IMR-90 (cell line): ENCODE results near the gene NOS1AP. TPM values are rescaled to one million over a fixed set of nuclear protein-coding genes. Genes with fewer than 3 reads are reported as not detected.

ENCODE experiments used
- ATAC-seq: fragments of 200-7000 bp; cut with Tn5 transposase; 2 replicates; pipeline ENCODE4 v1.9.1; 2020; ENCODE audit warnings: low read depth, mild to moderate bottlenecking, moderate library complexity
- BruUV-seq: library from RNA; stranded (reverse); fragments of 400-500 nt; replicated peaks from 2 replicates; lab custom pipeline; 2021; lab: Mats Ljungman, UMichigan
- CTCF ChIA-PET: fragments of 300-600 bp; formaldehyde crosslinking; extraction: SDS; loops from one replicate; lab custom pipeline; 2021; ENCODE audit warnings: antibody characterized with exemption; lab: Yijun Ruan, JAX
- POLR2A ChIA-PET: fragments of 300-600 bp; sonication (Branson Sonifier 250); formaldehyde crosslinking; loops from one replicate; lab custom pipeline; 2022; ENCODE audit warnings: antibody characterized with exemption; ENCODE audit not compliant: unreplicated experiment; lab: Charles Lee
- DNase-seq: peaks from one replicate; pipeline ENCODE4 v3.0.0; 2013
- H2AFZ ChIP-seq: replicated peaks from 2 replicates; pipeline ENCODE3; 2013; ENCODE audit warnings: low read length, mild to moderate bottlenecking; ENCODE audit not compliant: poor library complexity
- H2AK5ac ChIP-seq: 2 replicates; pipeline ENCODE4 v1.6.1; 2013; ENCODE audit warnings: low read depth, low read length, inconsistent platforms
- H2AK9ac ChIP-seq: replicated peaks from 2 replicates; pipeline ENCODE3; 2013; ENCODE audit warnings: mild to moderate bottlenecking, low read depth, low read length, moderate library complexity; ENCODE audit not compliant: poor library complexity
- H2BK120ac ChIP-seq: 2 replicates; pipeline ENCODE4 v1.6.1; 2013; ENCODE audit warnings: low read depth, low read length, inconsistent platforms
- H2BK15ac ChIP-seq: 3 replicates; pipeline ENCODE4 v1.6.1; 2013; ENCODE audit warnings: low read depth, low read length, inconsistent platforms
- H2BK20ac ChIP-seq: 2 replicates; pipeline ENCODE4 v1.6.1; 2013; ENCODE audit warnings: low read depth, mild to moderate bottlenecking, inconsistent platforms, low read length, moderate library complexity
- H2BK5ac ChIP-seq: 2 replicates; pipeline ENCODE4 v1.6.1; 2013; ENCODE audit warnings: mild to moderate bottlenecking, low read depth, low read length, inconsistent platforms; ENCODE audit not compliant: poor library complexity, severe bottlenecking
- H3K14ac ChIP-seq: replicated peaks from 2 replicates; pipeline ENCODE4 v1.6.1; 2013; ENCODE audit warnings: low read depth, low read length, inconsistent platforms
- H3K18ac ChIP-seq: 2 replicates; pipeline ENCODE4 v1.6.1; 2013; ENCODE audit warnings: low read depth, low read length, control low read depth
- H3K23ac ChIP-seq: 2 replicates; pipeline ENCODE4 v1.6.1; 2013; ENCODE audit warnings: low read depth, low read length, inconsistent platforms
- H3K27ac ChIP-seq: 2 replicates; pipeline ENCODE4 v1.5.1; 2013; ENCODE audit warnings: mild to moderate bottlenecking, control low read depth, low read length; ENCODE audit not compliant: insufficient read depth
- H3K27me3 ChIP-seq: 2 replicates; pipeline ENCODE4 v1.6.1; 2013; ENCODE audit warnings: low read length; ENCODE audit not compliant: control insufficient read depth, insufficient read depth
- H3K36me3 ChIP-seq: 2 replicates; pipeline ENCODE4 v1.6.1; 2013; ENCODE audit warnings: low read length, mixed read lengths; ENCODE audit not compliant: control insufficient read depth, insufficient read depth
- H3K4ac ChIP-seq: 2 replicates; pipeline ENCODE4 v1.6.1; 2013; ENCODE audit warnings: low read depth, low read length, inconsistent platforms
- H3K4me1 ChIP-seq: 2 replicates; pipeline ENCODE4 v1.6.1; 2013; ENCODE audit warnings: low read length, mixed read lengths; ENCODE audit not compliant: control insufficient read depth, insufficient read depth
- H3K4me2 ChIP-seq: 2 replicates; pipeline ENCODE4 v1.6.1; 2013; ENCODE audit warnings: low read depth, mild to moderate bottlenecking, control low read depth, low read length, moderate library complexity
- H3K4me3 ChIP-seq: 2 replicates; pipeline ENCODE4 v1.5.1; 2013; ENCODE audit warnings: low read depth, mild to moderate bottlenecking, control low read depth, low read length, moderate library complexity; ENCODE audit not compliant: insufficient read depth
- H3K56ac ChIP-seq: 2 replicates; pipeline ENCODE4 v1.6.1; 2013; ENCODE audit warnings: low read length, inconsistent platforms; ENCODE audit not compliant: insufficient read depth; ENCODE audit errors: extremely low read depth
- H3K79me1 ChIP-seq, 2 experiments: 2 replicates each; pipeline ENCODE4 v1.6.1; 2013; ENCODE audit warnings: low read length in 2 of 2, inconsistent platforms in 1 of 2, low read depth in 1 of 2
- H3K9ac ChIP-seq: 2 replicates; pipeline ENCODE4 v1.6.1; 2013; ENCODE audit warnings: low read depth, low read length, control low read depth
- H3K9me1 ChIP-seq: 2 replicates; pipeline ENCODE4 v1.6.1; 2013; ENCODE audit warnings: low read length, inconsistent platforms; ENCODE audit not compliant: insufficient read depth
- H3K9me3 ChIP-seq: 2 replicates; pipeline ENCODE4 v1.6.1; 2013; ENCODE audit warnings: low read length; ENCODE audit not compliant: control insufficient read depth, insufficient read depth
- H4K20me1 ChIP-seq: 2 replicates; pipeline ENCODE4 v1.6.1; 2013; ENCODE audit warnings: low read length, inconsistent platforms; ENCODE audit not compliant: insufficient read depth
- H4K5ac ChIP-seq: 2 replicates; pipeline ENCODE4 v1.6.1; 2013; ENCODE audit warnings: mild to moderate bottlenecking, low read depth, low read length, control low read depth
- H4K8ac ChIP-seq, 2 experiments: 2 replicates each; pipeline ENCODE4 v1.6.1; 2013; ENCODE audit warnings: low read depth in 2 of 2, low read length in 2 of 2, control low read depth in 1 of 2, inconsistent platforms in 1 of 2
- H4K91ac ChIP-seq: 2 replicates; pipeline ENCODE4 v1.6.1; 2013; ENCODE audit warnings: low read depth, low read length, inconsistent platforms; ENCODE audit not compliant: insufficient read depth
- BHLHE40 ChIP-seq: fragments of 150-350 bp; IDR thresholded peaks from 2 replicates; pipeline ENCODE4 v1.6.1; 2016; ENCODE audit warnings: mild to moderate bottlenecking, low read depth, low read length
- CEBPB ChIP-seq: IDR thresholded peaks from 2 replicates; pipeline ENCODE4 v1.6.1; 2012; ENCODE audit warnings: low read depth, low read length, improper control_type of control experiment
- MXI1 ChIP-seq: IDR thresholded peaks from 2 replicates; pipeline ENCODE4 v1.6.1; 2012; ENCODE audit warnings: low read depth, mild to moderate bottlenecking, low read length, moderate library complexity, borderline replicate concordance
- RAD21 ChIP-seq: IDR thresholded peaks from 2 replicates; pipeline ENCODE4 v1.6.1; 2012; ENCODE audit warnings: low read length, improper control_type of control experiment
- WGBS, 2 experiments: methylation state at CpG; one replicate each; pipeline versions ENCODE4 v1.1.5 to v1.1.7; 2013; ENCODE audit warnings: missing lambda C conversion rate in 2 of 2; ENCODE audit not compliant: insufficient read length in 1 of 2; ENCODE audit errors: extremely low coverage in 2 of 2; 5-methylcytosine and 5-hydroxymethylcytosine counted together
- dilution Hi-C: fragments of 300-500 bp; cut with HindIII; formaldehyde crosslinking; loops from one replicate; pipeline ENCODE4 v1.14.3; 2018; ENCODE audit warnings: low sequenced_read_pairs; ENCODE audit not compliant: unreplicated experiment
- in situ Hi-C: fragments of 300-500 bp; cut with MboI; formaldehyde crosslinking; loops from 3 replicates; pipeline ENCODE4 v1.14.3; 2019; ENCODE audit warnings: low sequenced_read_pairs, inconsistent platforms, mixed read lengths
- intact Hi-C: fragments of 100-400 bp; cut with micrococcal nuclease; formaldehyde crosslinking; loops from 2 replicates; pipeline ENCODE4 v1.10.0; 2022
- polyA plus RNA-seq, 3 experiments: library from polyadenylated mRNA; depleted of rRNA; stranded (reverse); fragments of >200 nt; gene quantifications; 2 replicates each; pipeline ENCODE4 v1.2.3, GENCODE V29; 2012; ENCODE audit warnings: low replicate concordance in 1 of 3
- total RNA-seq: library from RNA; depleted of rRNA; stranded (reverse); fragments of >200 nt; gene quantifications from 2 replicates; pipeline ENCODE4 v1.2.3, GENCODE V29; 2012

The NOS1AP gene
- total and polyA plus RNA-seq, 2 of the 4 experiments (the other 2 are of a cell fraction) = 0.18 to 0.19 TPM

DNA sequence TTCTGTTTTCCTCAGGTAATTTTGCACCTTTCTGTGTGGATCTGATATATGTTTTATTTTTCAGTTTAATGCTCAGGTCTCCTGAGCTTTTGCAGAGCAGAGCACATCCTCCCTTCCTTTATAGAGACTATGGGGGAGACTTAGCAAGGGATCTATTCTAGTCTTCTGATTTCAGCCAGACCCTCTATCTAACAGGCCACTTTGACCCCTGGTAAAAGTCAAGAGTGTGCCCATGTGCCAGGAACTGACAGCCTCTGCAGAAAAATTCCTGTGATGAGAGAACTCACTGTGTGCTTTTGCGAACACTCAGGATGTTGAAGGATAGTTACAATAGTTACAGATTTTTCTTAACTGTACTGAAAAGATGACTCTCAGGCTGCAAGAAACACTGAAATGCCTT lies 123.3 kb downstream of the NOS1AP start:
- no peaks in the 10 kb centered on the region for H3K36me3 ChIP-seq
- POLR2A ChIA-PET = no interaction called here
- H2AK9ac ChIP-seq = no peak overlapping the region
- intact Hi-C loops (no loop called here), dilution Hi-C loops (no loop called here), in situ Hi-C loops (no loop called here)
- CTCF ChIA-PET = no interaction called here
- H2BK5ac ChIP-seq = no peak overlapping the region
- WGBS, 2 experiments = 100% methylated on average over 1 of the region's 1 CpG; no CpG with 5 or more reads in 1 of the 2 experiments
- H3K4me2 ChIP-seq = no peak overlapping the region
- no peak for TF ChIP-seq CEBPB
- TF ChIP-seq BHLHE40 = no peak
- TF ChIP-seq MXI1 = no peak
- no peak for TF ChIP-seq RAD21
- H4K5ac ChIP-seq = no peak overlapping the region
- peaks cover under 1% of the 10 kb centered on the region; the same call in 1 of the 2 replicates for H3K9me3 ChIP-seq
- no peak overlapping the region for H3K56ac ChIP-seq
- no peak overlapping the region for H2BK120ac ChIP-seq
- no peak overlapping the region for H4K91ac ChIP-seq
- no peak overlapping the region for H3K27ac ChIP-seq
- no peak overlapping the region for H3K14ac ChIP-seq
- H3K9ac ChIP-seq = no peak overlapping the region
- no peak overlapping the region for H3K18ac ChIP-seq
- H3K23ac ChIP-seq = no peak overlapping the region
- H2AK5ac ChIP-seq = no peak overlapping the region
- no peak overlapping the region for H2BK20ac ChIP-seq
- H3K27me3 ChIP-seq = peaks cover 4% of the 10 kb centered on the region
- no peak for DNase-seq
- H2AFZ ChIP-seq = no peak overlapping the region
- H4K8ac ChIP-seq = no peak overlapping the region
- BruUV-seq = no TSS peak
- H3K4ac ChIP-seq = no peak overlapping the region
- no peak overlapping the region for H2BK15ac ChIP-seq
- no peaks in the 10 kb centered on the region for H4K20me1 ChIP-seq
- no peak for ATAC-seq
- no peak overlapping the region for H3K4me3 ChIP-seq
- H3K79me1 ChIP-seq = no peaks in the 10 kb centered on the region
- no peaks in the 10 kb centered on the region for H3K9me1 ChIP-seq
- no peaks in the 10 kb centered on the region for H3K4me1 ChIP-seq
